IPS-20b (cell line): ENCODE measurements around the gene EPHA6.

Source experiments
- H3K27ac ChIP-seq: one replicate; pipeline ENCODE4 v1.5.1; 2013; ENCODE audit warnings: low read length
- H3K27me3 ChIP-seq: 2 replicates; pipeline ENCODE4 v1.6.1; 2013; ENCODE audit warnings: mild to moderate bottlenecking, low read length, inconsistent platforms; ENCODE audit not compliant: insufficient read depth
- H3K36me3 ChIP-seq: 2 replicates; pipeline ENCODE4 v1.6.1; 2013; ENCODE audit warnings: low read depth, mild to moderate bottlenecking, inconsistent platforms, low read length, moderate library complexity; ENCODE audit not compliant: insufficient read depth
- H3K4me1 ChIP-seq: 2 replicates; pipeline ENCODE4 v1.6.1; 2013; ENCODE audit warnings: mild to moderate bottlenecking, control low read depth, inconsistent platforms, low read length, moderate library complexity; ENCODE audit not compliant: insufficient read depth
- H3K4me3 ChIP-seq: 2 replicates; pipeline ENCODE4 v1.5.1; 2013; ENCODE audit warnings: mild to moderate bottlenecking, low read length, inconsistent platforms
- H3K9ac ChIP-seq: 2 replicates; pipeline ENCODE4 v1.6.1; 2013; ENCODE audit warnings: low read depth, mild to moderate bottlenecking, inconsistent platforms, low read length, moderate library complexity
- H3K9me3 ChIP-seq: 2 replicates; pipeline ENCODE4 v1.6.1; 2013; ENCODE audit warnings: mild to moderate bottlenecking, low read depth, low read length, inconsistent platforms; ENCODE audit not compliant: insufficient read depth

EPHA6 gene

GRCh38 chr3:96843505-96844203 is 29.3 kb downstream of the EPHA6 start:
- H3K4me3 ChIP-seq: no peak overlapping the region
- no peak overlapping the region for H3K9ac ChIP-seq
- no peaks in the 10 kb centered on the region for H3K9me3 ChIP-seq

GRCh38 chr3:96844204-96844514 is 29.8 kb downstream of the EPHA6 start:
- H3K4me1 ChIP-seq: no peaks in the 10 kb centered on the region
- no peak overlapping the region for H3K27ac ChIP-seq
- H3K9me3 ChIP-seq: no peaks in the 10 kb centered on the region
- no peak overlapping the region for H3K9ac ChIP-seq
- no peaks in the 10 kb centered on the region for H3K27me3 ChIP-seq
- H3K36me3 ChIP-seq: no peaks in the 10 kb centered on the region
- H3K4me3 ChIP-seq: no peak overlapping the region

More at GRCh38 chr3:96843505-96844203, 29.3 kb downstream of the EPHA6 start:
- H3K27me3 ChIP-seq: no peaks in the 10 kb centered on the region
- H3K4me1 ChIP-seq: no peaks in the 10 kb centered on the region
- no peaks in the 10 kb centered on the region for H3K36me3 ChIP-seq
- no peak overlapping the region for H3K27ac ChIP-seq

GRCh38 chr3:96852849-96853248 is 38.5 kb downstream of the EPHA6 start:
- H3K36me3 ChIP-seq: no peaks in the 10 kb centered on the region
- 0 out of 2 replicates have a peak, but pooled peaks cover 3% of the 10 kb centered on the region for H3K4me1 ChIP-seq
- no peak overlapping the region for H3K9ac ChIP-seq
- no peak overlapping the region for H3K4me3 ChIP-seq
- H3K9me3 ChIP-seq: no peaks in the 10 kb centered on the region
- no peaks in the 10 kb centered on the region for H3K27me3 ChIP-seq
- H3K27ac ChIP-seq: no peak overlapping the region

- H3K9me3 ChIP-seq: no peaks in the 10 kb centered on the region
- H3K27ac ChIP-seq: no peak overlapping the region
- H3K9ac ChIP-seq: no peak overlapping the region
- no peaks in the 10 kb centered on the region for H3K4me1 ChIP-seq
- no peaks in the 10 kb centered on the region for H3K36me3 ChIP-seq
- H3K27me3 ChIP-seq: no peaks in the 10 kb centered on the region
- no peak overlapping the region for H3K4me3 ChIP-seq
Observed at GRCh38 chr3:96860882-96861281, 46.5 kb downstream of the EPHA6 start.

GRCh38 chr3:96863129-96863740 is 48.8 kb downstream of the EPHA6 start:
- Histone ChIP-seq H3K27ac (no peak overlapping the region), H3K36me3 (no peaks in the 10 kb centered on the region), H3K4me1 (no peaks in the 10 kb centered on the region), H3K27me3 (no peaks in the 10 kb centered on the region), H3K4me3 (no peak overlapping the region), H3K9me3 (no peaks in the 10 kb centered on the region), H3K9ac (no peak overlapping the region)

- no peak overlapping the region for H3K9ac ChIP-seq
- H3K4me1 ChIP-seq: no peaks in the 10 kb centered on the region
- no peak overlapping the region for H3K4me3 ChIP-seq
- H3K36me3 ChIP-seq: no peaks in the 10 kb centered on the region
- no peaks in the 10 kb centered on the region for H3K9me3 ChIP-seq
- H3K27me3 ChIP-seq: no peaks in the 10 kb centered on the region
- H3K27ac ChIP-seq: no peak overlapping the region
Observed at GRCh38 chr3:96865605-96866004, 51.2 kb downstream of the EPHA6 start.

- H3K4me3 ChIP-seq: no peak overlapping the region
- no peaks in the 10 kb centered on the region for H3K27me3 ChIP-seq
- H3K27ac ChIP-seq: no peak overlapping the region
- H3K9me3 ChIP-seq: no peaks in the 10 kb centered on the region
- no peak overlapping the region for H3K9ac ChIP-seq
- no peaks in the 10 kb centered on the region for H3K36me3 ChIP-seq
- no peaks in the 10 kb centered on the region for H3K4me1 ChIP-seq
Observed at GRCh38 chr3:96869316-96869715, 54.9 kb downstream of the EPHA6 start.

GRCh38 chr3:96877510-96877909 is 63.1 kb downstream of the EPHA6 start:
- Histone ChIP-seq H3K4me3 (no peak overlapping the region), H3K27me3 (no peaks in the 10 kb centered on the region), H3K27ac (no peak overlapping the region), H3K9ac (no peak overlapping the region), H3K4me1 (no peaks in the 10 kb centered on the region), H3K36me3 (no peaks in the 10 kb centered on the region), H3K9me3 (no peaks in the 10 kb centered on the region)

GRCh38 chr3:96900031-96900430 is 85.6 kb downstream of the EPHA6 start:
- Histone ChIP-seq H3K4me3 (no peak overlapping the region), H3K27me3 (no peaks in the 10 kb centered on the region), H3K36me3 (no peaks in the 10 kb centered on the region), H3K4me1 (peaks cover 6% of the 10 kb centered on the region), H3K27ac (no peak overlapping the region), H3K9ac (no peak overlapping the region), H3K9me3 (no peaks in the 10 kb centered on the region)

- Histone ChIP-seq H3K27me3 (no peaks in the 10 kb centered on the region), H3K9ac (no peak overlapping the region), H3K4me1 (peaks cover 6% of the 10 kb centered on the region), H3K36me3 (no peaks in the 10 kb centered on the region), H3K9me3 (no peaks in the 10 kb centered on the region), H3K27ac (no peak overlapping the region), H3K4me3 (no peak overlapping the region; the same call in 1 of the 2 replicates)
Observed at GRCh38 chr3:96900566-96900965, 86.2 kb downstream of the EPHA6 start.

- H3K9me3 ChIP-seq: no peaks in the 10 kb centered on the region
- no peaks in the 10 kb centered on the region for H3K27me3 ChIP-seq
- no peaks in the 10 kb centered on the region for H3K4me1 ChIP-seq
- no peak overlapping the region for H3K4me3 ChIP-seq
- no peak overlapping the region for H3K27ac ChIP-seq
- H3K9ac ChIP-seq: no peak overlapping the region
- H3K36me3 ChIP-seq: no peaks in the 10 kb centered on the region
Observed at GRCh38 chr3:96915445-96915844, 101.1 kb downstream of the EPHA6 start.

- Histone ChIP-seq H3K9me3 (peaks cover 18% of the 10 kb centered on the region), H3K27ac (no peak overlapping the region), H3K27me3 (no peaks in the 10 kb centered on the region), H3K4me3 (no peak overlapping the region), H3K9ac (no peak overlapping the region), H3K4me1 (no peaks in the 10 kb centered on the region), H3K36me3 (no peaks in the 10 kb centered on the region)
Observed at GRCh38 chr3:96931119-96931862, 116.9 kb downstream of the EPHA6 start.
